Stimulated activated CD8-positive, alpha-beta memory T cell treated with anti-CD3 and anti-CD28 coated beads, Interleukin-2, amount 100 ng/mL, for 1 hour (primary cell): ENCODE results near the gene RNF223.
"Not testable (repeated sequence)": the region's sequence is repeated elsewhere in the genome, so short reads cannot be mapped to it uniquely, and the experiment has no call there.

Experiments
- DNase-seq, 2 donors: peaks; one replicate each; pipeline ENCODE4 v3.0.0-alpha.2; 2020; ENCODE audit warnings: low read depth in 2 of 2

The RNF223 gene

DNA sequence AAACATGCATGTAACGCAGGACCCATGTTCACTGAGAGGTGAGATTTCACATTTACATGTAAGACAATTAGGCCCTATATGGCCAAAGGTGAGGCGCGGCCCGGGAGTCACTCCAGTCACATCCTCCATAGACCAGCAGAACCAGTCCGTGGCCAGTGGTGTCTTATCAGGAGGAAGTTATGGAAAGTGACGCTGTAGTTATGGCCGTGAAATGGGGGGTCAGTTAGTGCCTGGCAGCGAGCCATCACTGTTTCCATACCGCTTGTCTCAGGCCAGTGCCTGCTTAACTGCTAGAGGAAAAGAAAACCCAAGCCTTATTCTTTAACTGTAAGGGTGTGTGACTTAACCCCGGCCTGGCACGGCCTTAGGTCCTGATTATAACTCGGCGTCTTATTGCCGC, 35.6 kb upstream of the RNF223 start:
- DNase-seq = no peak

DNA sequence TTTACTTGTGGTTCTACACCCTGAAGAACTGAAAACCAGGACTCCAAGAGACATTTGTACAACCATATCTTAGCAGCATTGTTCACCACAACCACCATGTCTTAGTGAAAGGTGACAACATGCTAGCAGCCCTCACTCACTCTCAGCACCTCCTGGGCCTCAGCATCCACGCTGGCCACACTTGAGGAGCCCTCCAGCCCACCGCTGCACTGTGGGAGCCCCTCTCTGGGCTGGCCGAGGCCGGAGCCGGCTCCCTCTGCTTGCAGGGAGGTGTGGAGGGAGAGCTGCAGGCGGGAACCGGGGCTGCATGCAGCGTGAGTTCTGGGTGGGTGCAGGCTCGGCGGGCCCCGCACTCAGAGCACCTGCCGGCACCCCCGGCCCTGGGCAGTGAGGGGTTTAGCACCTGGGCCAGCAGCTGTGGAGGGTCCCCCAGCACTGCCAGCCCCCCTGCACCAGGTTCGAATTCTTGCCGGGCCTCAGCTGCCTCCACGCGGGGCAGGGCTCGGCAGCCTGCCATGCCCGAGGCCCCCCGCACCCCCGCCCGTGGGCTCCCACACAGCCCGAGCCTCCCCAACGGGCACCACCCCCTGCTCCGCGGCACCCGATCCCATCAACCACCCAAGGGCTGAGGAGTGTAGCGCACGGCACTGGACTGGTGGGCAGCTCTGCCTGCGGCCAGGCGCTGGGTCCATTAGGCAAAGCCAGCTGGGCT, 32.6 kb upstream of the RNF223 start:
- DNase-seq = no peak

DNA sequence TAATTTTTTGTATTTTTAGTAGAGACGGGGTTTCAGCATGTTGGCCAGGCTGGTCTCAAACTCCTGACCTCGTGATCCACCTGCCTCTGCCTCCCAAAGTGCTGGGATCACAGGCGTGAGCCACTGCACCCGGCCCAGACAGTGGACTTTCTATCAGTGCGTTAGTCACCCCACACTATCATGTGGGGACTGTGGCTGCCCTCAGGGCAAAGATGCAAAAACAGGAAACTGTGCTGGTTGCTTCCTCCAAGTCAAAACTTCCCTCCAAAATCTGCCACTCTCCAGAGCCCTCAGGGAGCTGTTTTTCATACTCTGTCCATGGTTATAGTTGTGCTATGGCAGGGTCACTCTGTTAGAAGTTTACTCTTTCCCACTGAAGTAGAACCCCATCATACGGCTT, 30.0 kb upstream of the RNF223 start:
- not testable (repeated sequence) for DNase-seq

DNA sequence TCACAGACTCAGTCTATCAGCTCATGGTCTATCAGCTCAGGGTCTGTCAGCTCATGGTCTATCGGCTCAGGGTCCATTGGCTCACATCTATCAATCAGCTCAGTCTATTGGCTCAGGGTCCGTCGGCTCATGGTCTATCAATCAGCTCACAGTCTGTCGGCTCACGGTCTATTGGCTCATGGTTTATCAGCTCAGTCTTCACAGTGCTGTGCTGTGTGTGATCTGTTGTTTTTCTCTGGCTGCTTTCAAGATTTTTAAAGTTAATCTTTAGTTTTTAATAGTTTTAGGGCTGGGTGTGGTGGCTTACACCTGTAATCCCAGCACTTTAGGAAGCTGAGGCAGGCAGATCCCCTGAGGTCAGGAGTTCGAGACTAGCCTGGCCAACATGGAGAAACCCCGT, 27.4 kb upstream of the RNF223 start:
- DNase-seq = no peak

DNA sequence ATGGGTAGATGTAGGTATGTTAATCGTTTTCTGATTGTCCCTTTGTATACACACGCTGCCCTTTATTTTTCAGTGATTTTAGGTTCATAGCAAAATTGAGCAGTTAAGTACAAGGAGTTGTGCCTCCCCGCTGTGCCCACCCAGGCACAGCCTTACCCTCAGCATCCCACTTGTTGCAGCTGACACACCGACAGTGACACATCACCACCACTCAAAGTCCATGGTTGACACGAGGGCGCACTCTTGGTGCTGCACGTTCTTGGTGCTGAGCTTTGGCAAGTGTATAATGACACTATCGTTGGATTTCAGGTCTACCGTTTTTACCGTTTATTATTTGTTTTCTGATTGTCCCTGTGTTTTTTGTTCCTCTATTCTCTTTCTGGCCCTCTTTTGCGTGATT, 26.2 kb upstream of the RNF223 start:
- no peak for DNase-seq

DNA sequence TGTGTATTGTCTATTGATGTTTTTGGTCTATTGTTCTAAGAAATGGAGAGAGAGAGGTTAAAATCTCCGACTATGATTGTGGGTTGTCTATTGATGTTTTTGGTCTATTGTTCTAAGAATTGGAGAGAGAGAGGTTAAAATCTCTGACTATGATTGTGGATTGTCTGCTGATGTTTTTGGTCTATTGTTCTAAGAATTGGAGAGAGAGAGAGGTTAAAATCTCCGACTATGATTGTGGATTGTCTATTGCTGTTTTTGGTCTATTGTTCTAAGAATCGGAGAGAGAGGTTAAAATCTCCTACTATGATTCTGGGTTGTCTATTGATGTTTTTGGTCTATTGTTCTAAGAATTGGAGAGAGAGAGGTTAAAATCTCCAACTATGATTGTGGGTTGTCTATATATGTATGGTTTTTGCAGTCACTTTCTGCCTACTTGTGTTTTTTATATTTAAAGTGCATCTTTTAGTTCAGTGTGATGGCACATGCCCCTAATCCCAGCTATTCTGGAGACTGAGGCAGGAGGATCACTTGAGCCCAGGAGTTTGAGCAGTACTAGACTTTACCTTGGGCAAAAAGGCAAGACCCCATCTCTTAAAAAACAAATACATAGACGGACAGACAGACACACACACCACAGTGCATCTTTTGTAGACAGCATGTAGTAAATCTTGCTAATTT, 25.5 kb upstream of the RNF223 start:
- no peak for DNase-seq

DNA sequence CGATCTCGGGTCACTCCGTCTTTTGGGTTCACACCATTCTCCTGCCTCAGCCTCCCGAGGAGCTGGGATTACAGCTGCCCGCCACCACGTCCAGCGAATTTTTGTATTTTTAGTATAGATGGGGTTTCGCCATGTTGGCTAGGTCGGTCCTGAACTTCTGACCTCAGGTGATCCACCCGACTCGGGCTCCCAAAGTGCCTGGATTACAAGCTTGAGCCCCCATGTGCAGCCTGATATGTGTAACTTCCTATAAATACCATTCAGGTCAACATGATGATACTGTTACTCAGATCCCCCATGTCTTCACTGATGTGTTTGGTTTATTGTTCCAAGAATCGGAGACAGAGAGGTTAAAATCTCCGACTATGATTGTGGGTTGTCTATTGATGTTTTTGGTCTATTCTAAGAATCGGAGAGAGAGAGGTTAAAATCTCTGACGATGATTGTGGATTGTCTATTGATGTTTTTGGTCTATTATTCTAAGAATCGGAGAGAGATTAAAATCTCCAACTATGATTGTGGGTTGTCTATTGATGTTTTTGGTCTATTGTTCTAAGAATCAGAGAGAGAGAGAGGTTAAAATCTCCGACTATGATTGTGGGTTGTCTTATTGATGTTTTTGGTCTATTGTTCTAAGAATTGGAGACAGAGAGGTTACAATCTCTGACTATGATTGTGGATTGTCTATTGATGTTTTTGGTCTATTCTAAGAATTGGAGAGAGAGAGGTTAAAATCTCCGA, 24.7 kb upstream of the RNF223 start:
- DNase-seq = no peak

DNA sequence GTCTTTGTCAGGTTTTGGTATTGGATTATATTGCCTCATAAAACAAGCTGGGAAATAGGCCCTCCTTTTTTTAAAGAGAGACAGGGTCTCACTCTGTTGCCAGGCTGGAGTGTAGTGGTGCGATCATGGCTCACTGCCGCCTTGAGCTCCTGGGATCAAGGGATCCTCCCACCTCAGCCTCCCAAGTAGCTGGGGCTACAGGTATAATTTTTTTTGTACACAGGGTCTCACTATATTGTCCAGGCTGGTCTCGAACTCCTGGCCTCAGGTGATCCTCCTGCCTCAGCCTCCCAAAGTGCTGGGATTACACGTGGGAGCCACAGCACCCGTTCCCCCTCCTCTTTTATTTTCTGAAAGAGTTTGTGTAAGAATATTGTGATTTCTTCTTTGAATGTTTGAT, 22.0 kb upstream of the RNF223 start:
- not testable (repeated sequence) for DNase-seq

DNA sequence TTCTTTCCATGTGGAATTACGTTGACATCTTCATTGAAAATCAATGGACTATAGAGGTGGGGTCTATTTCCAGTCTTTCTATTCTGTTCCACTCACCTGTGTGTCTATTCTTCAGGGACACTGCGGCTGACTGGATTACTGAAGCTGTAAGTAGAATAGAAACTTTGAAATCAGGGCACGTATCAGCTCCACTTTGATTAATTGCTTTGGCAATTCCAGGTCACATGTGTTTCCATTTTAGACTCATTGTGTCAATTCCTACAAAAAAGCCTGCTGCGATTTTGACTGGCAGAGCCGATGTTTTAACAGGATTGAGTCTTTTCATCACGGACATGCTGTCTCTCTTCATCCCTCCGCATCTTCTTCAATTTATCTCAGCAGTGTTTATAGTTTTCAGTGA, 20.9 kb upstream of the RNF223 start:
- no peak for DNase-seq

DNA sequence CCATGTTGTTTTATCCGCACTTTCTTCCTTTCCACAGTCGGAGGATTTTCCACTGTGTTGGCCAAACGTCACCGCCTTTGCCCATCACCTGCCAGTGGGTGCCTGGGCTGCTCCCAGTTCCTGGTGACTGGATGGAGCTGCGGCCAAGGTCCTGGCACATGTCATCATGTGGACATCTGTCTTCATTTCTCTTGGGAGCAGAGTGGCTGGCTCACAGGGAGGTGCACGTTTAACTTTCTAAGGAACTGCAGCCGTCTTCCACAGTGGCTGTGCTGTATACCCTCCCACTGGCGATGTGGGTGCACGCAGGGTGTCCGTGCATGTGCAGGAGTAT, 19.5 kb upstream of the RNF223 start:
- no peak for DNase-seq

DNA sequence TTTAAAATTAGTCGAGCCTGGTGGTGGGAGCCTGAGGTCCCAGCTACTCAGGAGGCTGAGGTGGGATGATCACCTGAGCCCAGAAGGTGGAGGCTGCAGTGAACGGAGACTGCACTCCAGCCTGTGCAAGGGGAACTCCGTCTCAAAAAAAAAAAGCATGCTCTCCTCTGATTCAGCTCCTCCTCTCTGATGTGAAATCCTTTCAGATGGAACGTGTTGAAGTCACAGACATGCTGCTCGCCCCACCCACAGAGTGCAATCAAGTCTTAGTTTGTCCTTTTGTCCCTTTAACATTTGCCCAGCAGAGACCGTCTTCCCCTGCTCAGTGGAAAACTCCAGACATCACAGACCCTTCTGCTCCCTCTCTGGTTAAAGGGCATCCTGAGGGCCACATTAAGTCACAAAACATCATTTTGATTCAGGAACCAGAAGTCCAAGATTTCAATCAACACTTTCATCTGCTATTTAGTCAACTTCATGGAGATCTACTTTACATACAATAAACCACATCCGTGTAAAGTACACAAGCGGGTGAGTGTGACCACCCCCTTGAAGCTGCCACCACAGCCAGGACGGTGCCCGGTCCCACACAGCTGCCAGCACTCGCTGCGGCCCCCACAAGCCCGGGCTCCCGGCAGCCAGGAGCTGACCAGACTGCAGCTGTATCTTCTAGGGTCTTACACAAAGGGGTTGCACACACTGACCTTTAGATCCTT, 18.9 kb upstream of the RNF223 start:
- no peak for DNase-seq

DNA sequence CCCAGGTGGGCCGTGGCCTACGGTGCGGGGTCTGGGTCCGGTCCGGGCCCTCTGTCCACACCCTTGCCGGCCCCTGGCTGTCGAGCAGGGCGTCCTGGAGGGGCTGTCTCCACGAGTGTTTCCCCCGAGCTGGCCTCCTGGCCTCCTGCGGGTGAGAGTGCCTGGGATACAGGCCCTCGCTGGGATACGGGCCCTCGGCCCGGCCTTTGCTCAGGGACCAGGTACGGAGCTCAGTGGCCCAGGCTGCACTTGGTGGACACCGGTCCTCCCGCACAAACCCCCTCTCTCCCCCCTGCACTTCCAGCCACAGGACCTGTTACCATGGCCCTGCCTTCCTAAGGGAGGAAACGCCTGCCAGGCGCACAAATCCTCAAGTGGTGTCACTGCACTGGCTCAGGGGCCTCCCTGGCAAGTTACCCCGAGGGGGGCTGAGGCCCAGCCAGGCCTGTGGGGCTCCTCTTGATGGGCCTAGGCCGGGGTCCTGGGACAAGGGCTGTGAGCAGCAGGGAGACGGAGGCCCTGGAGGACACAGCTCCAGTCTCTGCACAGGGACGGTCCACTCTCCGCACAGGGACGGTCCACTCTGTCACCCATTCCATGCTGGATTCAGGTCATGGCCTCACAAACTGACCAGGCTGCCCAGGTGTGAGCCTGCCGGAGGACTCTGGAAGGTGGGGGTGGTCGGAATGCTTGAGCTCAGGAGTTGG, 18.2 kb upstream of the RNF223 start:
- DNase-seq = no peak

DNA sequence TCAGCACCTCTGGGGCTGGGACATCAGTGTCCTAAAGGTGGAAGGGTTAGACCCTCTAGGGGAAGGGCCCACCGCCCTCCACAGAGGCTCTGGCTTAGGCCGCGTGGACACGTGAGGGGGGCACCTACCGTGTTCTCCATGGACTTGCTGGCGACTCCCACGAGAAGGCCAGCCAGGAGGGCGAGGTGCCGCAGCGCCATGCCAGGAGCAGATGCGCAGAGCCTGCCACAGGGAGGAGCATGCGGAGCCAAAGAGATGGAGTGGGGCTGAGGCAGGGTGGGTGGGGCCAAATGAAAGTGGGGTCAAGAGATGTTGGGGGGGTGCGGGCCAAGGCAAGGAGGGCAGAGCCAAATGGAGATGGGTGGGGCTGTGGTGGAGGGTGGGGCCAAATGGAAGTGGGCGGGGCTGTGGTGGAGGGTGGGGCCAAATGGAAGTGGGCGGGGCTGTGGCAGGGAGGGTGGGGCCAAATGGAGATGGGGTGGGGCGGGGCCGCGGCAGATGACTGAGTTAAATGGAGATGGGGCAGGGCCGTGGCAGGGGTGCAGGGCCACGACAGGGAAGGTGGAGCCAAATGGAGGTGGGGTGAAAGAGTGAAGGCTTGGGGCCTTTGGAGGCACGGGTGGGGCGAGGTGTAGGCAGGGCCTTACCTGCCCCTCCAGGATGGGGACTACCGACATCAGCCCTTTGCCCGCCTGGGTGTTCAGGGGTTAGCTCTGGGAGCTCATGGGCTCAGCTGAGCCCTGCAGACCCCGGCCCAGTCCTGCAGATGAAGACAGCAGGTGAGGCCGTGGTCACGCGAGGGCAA, 17.4 kb upstream of the RNF223 start:
- DNase-seq = no peak

DNA sequence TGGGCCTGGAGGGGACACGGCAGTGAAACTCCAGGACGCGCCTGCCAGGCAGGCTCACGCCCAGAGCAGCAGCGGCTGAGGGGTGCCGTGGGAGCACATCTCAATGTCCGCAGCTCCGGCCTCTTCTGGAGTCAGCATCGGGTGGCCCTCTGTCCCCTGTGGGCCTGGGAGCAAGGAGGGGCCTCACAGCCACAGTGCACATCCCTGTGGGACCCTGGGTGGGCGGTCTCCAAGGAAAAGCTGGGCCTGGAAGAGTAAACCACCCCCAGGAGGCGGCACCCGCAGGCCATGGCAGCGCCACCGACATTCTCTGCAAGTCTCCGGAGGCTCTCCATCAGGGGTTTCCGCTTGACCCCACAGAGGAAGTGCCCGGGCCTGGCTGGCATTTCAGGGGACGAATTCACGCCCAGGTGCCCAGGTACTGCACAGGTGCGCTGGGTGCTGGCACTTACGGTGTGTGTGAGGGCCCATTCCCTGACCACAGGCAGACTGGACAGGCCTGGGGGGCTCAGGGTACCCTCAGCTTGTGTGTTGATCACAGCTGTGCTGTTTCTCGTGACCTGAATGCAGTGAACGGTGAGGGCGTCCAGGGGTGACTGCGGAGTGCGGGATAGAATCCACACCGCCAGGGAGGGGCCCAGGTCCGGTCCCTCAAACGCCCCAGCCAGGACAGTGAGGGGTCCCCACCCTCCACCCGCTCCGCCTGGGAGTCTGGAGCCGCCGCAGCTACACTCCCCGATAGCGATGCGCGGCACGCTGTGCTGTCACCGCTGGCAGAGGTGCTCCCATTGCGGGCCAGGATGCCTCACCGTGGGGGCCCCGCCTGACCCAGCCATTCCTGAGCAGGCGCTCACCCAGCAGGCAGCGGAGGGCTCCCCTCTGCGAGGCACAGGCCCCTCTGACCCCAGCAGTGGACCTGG, 16.6 kb upstream of the RNF223 start:
- DNase-seq = no peak

DNA sequence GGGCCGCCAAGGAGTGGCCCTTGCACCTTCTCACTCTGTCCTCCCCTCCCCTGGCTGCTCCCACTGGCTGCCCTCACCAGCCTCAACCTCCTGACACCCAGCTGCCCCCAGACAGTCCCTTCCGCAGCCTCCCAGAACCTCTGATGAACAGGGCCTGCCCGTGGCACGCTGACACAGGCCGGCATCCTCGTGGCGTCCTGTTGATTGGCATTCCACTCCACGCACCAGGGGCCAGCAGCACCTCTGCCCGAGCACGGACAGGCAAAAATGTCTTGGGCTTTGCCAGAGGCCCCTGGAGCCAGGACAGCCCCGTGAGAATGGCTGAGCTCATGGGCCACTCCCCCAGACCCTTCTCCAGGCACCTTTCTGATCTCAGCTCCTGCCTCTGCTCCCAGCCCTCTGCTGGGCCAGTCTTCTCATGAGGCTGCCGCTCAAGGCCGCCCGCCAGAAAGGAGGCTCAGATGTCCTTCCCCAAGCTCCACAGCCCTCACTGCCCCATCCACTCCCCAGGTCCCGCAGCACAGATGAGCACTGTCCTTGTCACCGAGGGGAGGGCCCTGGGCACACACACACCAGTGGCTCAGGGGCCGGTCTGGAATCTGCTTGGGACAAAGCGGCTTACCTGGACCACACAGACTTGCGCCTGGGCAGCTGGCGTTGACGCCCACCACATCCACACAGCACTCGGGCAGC, 15.8 kb upstream of the RNF223 start:
- no peak for DNase-seq

DNA sequence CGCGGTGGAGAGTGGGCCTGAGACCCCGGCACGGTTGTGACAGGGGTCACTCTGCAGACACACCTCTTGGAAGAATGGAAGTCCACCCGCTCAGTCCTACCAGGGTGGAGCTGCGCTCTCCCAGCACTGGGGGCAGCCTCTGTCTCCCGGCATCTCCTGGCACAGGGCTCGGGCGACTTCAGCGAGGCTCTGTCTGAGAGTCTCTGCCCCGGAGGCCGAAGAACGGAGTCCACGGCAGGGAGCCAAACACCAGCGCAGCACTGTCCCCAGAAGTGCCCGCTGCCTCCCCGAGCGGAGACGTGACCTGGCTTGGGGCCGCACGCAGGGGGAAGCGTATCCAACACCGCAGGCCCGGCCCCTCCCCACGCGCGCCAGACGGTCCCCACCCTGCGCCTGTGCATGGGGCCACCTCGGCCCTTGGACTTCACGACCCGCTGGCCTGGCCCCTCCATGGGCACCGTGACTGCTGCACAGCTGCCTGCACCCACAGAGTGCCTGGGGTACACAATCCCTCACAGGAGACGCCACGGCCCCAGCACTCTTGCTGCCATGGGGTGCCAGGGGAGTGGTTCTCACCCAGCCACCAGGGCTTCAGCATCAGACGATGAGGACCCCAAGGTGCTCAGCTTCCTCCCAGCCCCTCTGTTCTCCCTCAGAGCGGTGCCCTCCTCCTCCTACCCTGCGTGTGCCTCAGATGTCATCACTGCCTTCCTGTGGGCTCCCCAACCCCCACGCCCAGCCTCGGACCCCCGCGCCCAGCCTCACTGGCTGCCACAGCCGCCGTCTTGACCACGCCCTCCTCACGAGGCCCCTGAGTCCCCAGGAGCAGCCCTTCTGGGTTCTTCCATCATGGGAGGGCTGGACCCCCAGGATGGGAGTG, 14.9 kb upstream of the RNF223 start:
- DNase-seq = no peak

DNA sequence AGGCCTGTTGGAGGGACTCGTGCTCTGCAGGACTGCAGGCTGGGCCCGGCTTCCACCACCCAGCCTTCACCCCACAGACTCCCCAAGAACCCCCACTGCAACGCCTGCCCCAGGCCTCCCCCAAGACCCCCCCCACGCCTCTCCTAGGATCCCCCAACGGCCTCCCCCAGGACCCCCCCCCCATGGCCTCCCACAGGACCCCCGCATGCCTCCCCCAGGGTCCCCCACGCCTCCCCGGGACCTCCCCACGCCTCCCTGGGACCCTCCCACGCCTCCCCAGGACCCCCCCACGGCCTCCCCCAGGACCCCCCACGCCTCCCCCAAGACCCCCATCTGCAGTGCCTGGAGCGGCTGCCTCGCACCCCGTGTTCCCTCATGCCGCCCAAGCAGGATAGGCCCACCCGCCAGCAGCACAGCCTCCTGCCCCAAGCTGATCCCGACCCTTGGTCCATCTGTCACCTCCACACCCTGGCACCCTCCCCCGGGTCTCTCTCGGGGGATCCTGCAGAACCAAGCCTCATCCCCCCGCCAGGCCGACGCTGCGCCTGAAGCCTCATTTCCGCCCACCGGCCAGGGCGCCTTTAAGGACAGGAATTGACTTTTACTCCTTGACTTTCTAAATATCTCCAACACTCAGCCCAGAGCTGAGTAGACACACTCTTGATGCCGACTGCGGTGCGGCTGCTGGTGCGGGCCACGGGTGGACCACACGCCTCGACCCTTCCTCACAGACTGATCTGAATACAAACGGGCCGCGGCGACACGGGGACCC, 14.1 kb upstream of the RNF223 start:
- DNase-seq = no peak
